Fibroblast of lung (primary cell): ENCODE measurements around the gene MATN1.

Source experiments
- CTCF ChIP-seq, 2 donors: IDR thresholded peaks in 1 of 2; conservative IDR thresholded peaks in 1 of 2; 1 replicate in 1 of 2; 2 replicates in 1 of 2; pipeline ENCODE4 v1.5.1; 2011 to 2012; ENCODE audit warnings: low read length in 2 of 2, control low read depth in 1 of 2, inconsistent platforms in 1 of 2, low read depth in 1 of 2, mild to moderate bottlenecking in 1 of 2
- EZH2 ChIP-seq: IDR thresholded peaks from 2 replicates; pipeline ENCODE4 v1.5.1; 2012; ENCODE audit warnings: low read length, control low read depth, mild to moderate bottlenecking; ENCODE audit errors: missing control alignments

GRCh38 chr1:30661311-30661710 lies 62.1 kb downstream of the MATN1 start:
- TF ChIP-seq CTCF (conservative IDR thresholded peaks at IDR 0.05 in 1 of 2, IDR thresholded peaks at IDR 0.05 in 1 of 2; ENCODE audit: low read depth in 1 of 2, low read length in 2 of 2) (no peak), EZH2 (no peak)
